ENCODE results near the gene TTC39A.

TTC39A gene

GRCh38 chr1:51299981-51300670 lies 30.2 kb downstream of the TTC39A start:
- H3K4me1 ChIP-seq = peaks cover 0 to 18% (median 11%) of the 10 kb centered on the region in 4 donors
- H3K9me3 ChIP-seq = no peaks in the 10 kb centered on the region
- no peak overlapping the region for H3K27ac ChIP-seq
- H3K4me3 ChIP-seq = no peak overlapping the region
- intact Hi-C loops (cut with DNase I; ENCODE audit: low total_unique reads) = loop anchor here (5.0 kb wide), 1 partner anchor 108 kb away; no protein-coding TSS in a partner anchor
- no peak for DNase-seq
- no peaks in the 10 kb centered on the region for H3K36me3 ChIP-seq
- TF ChIP-seq, protein P1, sequence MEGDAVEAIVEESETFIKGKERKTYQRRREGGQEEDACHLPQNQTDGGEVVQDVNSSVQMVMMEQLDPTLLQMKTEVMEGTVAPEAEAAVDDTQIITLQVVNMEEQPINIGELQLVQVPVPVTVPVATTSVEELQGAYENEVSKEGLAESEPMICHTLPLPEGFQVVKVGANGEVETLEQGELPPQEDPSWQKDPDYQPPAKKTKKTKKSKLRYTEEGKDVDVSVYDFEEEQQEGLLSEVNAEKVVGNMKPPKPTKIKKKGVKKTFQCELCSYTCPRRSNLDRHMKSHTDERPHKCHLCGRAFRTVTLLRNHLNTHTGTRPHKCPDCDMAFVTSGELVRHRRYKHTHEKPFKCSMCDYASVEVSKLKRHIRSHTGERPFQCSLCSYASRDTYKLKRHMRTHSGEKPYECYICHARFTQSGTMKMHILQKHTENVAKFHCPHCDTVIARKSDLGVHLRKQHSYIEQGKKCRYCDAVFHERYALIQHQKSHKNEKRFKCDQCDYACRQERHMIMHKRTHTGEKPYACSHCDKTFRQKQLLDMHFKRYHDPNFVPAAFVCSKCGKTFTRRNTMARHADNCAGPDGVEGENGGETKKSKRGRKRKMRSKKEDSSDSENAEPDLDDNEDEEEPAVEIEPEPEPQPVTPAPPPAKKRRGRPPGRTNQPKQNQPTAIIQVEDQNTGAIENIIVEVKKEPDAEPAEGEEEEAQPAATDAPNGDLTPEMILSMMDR (IDR thresholded peaks at IDR 0.05) = no peak
- no peaks in the 10 kb centered on the region for H3K27me3 ChIP-seq

- H3K4me1 ChIP-seq = peaks cover 0 to 18% (median 11%) of the 10 kb centered on the region in 4 donors
- no peak for DNase-seq
- no peak overlapping the region for H3K27ac ChIP-seq
- H3K9me3 ChIP-seq = no peaks in the 10 kb centered on the region
- TF ChIP-seq, protein P1 (IDR thresholded peaks at IDR 0.05) = no peak
- no peaks in the 10 kb centered on the region for H3K36me3 ChIP-seq
- intact Hi-C loops (cut with DNase I; ENCODE audit: low total_unique reads) = loop anchor here (5.0 kb wide), 1 partner anchor 107 kb away; no protein-coding TSS in a partner anchor
- H3K27me3 ChIP-seq = no peaks in the 10 kb centered on the region
- H3K4me3 ChIP-seq = no peak overlapping the region
These were observed 31.0 kb downstream of the TTC39A start for GRCh38 chr1:51299185-51299885.

GRCh38 chr1:51298322-51298705 lies 32.0 kb downstream of the TTC39A start:
- Histone ChIP-seq H3K4me3 (no peak overlapping the region), H3K27me3 (no peaks in the 10 kb centered on the region), H3K4me1 (peaks cover 0 to 18% (median 9%) of the 10 kb centered on the region in 4 donors), H3K9me3 (no peaks in the 10 kb centered on the region), H3K27ac (no peak overlapping the region), H3K36me3 (no peaks in the 10 kb centered on the region)
- no peak for DNase-seq
- TF ChIP-seq, protein P1 (IDR thresholded peaks at IDR 0.05) = no peak
- intact Hi-C loops (cut with DNase I; ENCODE audit: low total_unique reads) = loop anchor here (5.0 kb wide), 1 partner anchor 106 kb away; no protein-coding TSS in a partner anchor

DNA sequence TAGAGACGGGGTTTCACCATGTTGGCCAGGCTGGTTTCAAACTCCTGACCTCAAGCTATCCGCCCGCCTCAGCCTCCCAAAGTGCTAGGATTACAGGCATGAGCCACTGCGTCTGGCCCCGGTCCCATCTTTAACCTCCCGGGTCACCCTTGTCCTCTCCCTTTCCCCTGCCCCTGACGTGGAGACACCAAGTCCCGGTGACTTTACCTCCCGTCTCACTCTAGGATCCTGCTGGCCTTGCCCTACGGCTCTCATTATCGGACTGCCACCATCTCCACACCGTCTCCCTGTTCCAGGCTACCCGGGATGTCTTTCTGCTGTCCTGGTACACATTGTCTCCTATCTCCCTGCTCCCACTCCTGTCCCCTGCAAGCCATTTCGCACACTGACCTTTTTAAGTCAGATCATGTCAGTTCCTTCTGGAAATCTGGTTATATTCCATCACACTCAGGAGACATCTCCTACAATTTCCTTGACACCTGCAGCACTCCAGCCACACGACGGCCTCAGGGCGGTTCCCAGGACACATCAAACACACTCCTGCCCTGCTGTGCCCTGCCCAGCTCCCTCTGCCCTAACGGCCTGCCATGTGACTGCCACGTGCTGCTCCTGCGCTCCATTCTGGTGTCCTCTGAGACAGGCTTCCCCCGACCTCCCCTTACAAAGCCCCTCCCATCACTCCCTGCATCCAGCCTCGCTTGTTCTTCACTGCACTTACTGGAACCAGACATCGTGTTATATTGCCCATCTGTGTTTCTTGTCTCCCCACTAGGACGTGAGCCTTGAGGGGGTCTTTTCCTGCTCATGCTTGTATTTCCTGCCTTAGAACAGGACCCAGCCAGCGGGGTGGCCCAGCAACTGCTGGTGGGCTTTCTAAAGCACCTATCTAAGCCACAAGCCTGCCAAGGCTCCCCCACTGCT lies 32.7 kb downstream of the TTC39A start:
- Histone ChIP-seq H3K36me3 (no peaks in the 10 kb centered on the region), H3K4me3 (peak overlapping the region; percentile 54 to 61), H3K27me3 (no peaks in the 10 kb centered on the region), H3K9me3 (no peaks in the 10 kb centered on the region), H3K4me1 (peaks cover 0 to 18% (median 9%) of the 10 kb centered on the region in 4 donors), H3K27ac (peak overlapping the region in 1 of 2 donors; percentile 59)
- TF ChIP-seq, protein P1 (IDR thresholded peaks at IDR 0.05) = no peak
- DNase-seq = no peak
- intact Hi-C loops (cut with DNase I; ENCODE audit: low total_unique reads) = loop anchor here (5.0 kb wide), 1 partner anchor 105 kb away; no protein-coding TSS in a partner anchor

All from tibial artery (tissue), 4 donors.